Measurements from ENCODE around the gene COL7A1. TPM values are rescaled to one million over a fixed set of nuclear protein-coding genes. Genes with fewer than 3 reads are reported as not detected.

The COL7A1 gene
- total and polyA plus RNA-seq, 2 donors (not counting 1 experiment from before 2014, with no cell fraction given), result 0.75 to 2.1 TPM

DNA sequence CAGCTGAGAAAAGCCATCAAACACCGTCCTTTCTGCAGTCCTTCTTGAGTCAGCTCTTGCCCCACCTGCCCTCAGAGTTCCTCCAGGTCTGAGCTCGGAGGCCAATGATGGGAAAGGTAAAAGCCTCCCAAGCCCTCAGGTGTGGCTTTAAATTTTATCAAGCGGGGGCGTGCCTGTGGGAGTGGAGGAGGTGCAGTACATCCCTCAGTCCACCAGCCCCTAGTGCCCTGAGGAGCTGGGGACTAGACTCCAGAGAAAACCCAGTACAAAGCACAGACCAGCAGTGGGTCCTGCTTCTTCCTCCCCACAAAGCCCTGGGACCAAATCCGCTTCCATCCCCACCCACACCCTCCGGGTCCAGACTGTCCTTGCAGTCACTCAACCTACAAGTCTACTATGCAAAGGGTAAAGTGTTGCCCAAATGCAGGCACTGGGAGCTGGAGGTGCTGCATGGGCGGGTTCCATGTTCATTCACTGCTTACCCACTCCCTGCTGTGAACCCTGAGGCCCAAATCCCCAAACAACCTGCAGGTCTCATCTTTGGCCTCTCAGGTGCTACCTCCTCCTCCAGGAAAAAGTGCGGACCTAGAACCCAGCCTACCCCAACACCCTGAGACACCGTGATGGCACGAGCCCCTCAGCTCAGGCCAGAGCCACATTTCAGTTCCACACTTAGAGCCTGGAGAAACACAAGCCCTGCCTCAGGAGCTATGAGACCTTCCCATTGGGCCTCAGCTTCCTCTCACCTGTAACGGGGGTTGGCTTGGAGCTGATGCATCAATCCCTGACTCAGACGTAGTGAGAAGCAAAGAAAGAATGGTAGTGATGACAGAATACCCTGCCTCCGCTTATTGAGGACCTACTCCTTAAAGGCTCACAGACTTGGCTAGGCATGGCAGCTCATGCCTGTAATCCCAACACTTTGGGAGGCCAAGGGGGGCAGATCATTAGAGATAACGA lies 41.0 kb downstream of the COL7A1 start:
- Histone ChIP-seq H3K9ac (ENCODE audit: low read length) (no peak overlapping the region), H3K27me3 (replicated peaks in 1 of 4; ENCODE audit: control extremely low read depth in 1 of 4, control insufficient read depth in 3 of 4, insufficient read depth in 4 of 4, low read length in 3 of 4) (no peaks in the 10 kb centered on the region), H3K27ac (ENCODE audit: low read length in 2 of 2) (no peak overlapping the region), H3K9me3 (ENCODE audit: control extremely low read depth in 1 of 3, control insufficient read depth in 2 of 3, insufficient read depth in 1 of 3, low read length in 2 of 3) (peaks cover 0 to 3% (median 0%) of the 10 kb centered on the region in 3 donors), H4K20me1 (ENCODE audit: control insufficient read depth, insufficient read depth, low read length, poor library complexity, severe bottlenecking) (no peaks in the 10 kb centered on the region), H2AFZ (ENCODE audit: insufficient read depth, low read depth, low read length, poor library complexity, severe bottlenecking) (no peak overlapping the region), H3K4me1 (ENCODE audit: control insufficient read depth in 2 of 2, insufficient read depth in 2 of 2, low read length in 2 of 2) (peaks cover 6 to 28% of the 10 kb centered on the region in 2 donors), H3K79me2 (ENCODE audit: control insufficient read depth, insufficient read depth, low read length) (no peaks in the 10 kb centered on the region), H3K4me3 (ENCODE audit: control extremely low read depth in 1 of 5, extremely low read depth in 1 of 5, insufficient read depth in 1 of 5, low read depth in 2 of 5, low read length in 4 of 5) (no peak overlapping the region), H3K36me3 (replicated peaks in 1 of 2; ENCODE audit: control extremely low read depth in 1 of 2, control insufficient read depth in 1 of 2, extremely low read depth in 1 of 2, insufficient read depth in 2 of 2, low read length in 1 of 2) (no peaks in the 10 kb centered on the region), H3K4me2 (replicated peaks; ENCODE audit: low read depth, low read length, poor library complexity, severe bottlenecking) (no peak overlapping the region)
- WGBS (ENCODE audit: insufficient coverage), result 91% methylated on average over 8 of the region's 14 CpGs
- Mint-ChIP-seq H3K4me1 (peaks cover 19% of the 10 kb centered on the region), H3K9me3 (ENCODE audit: insufficient read depth) (no peaks in the 10 kb centered on the region), H3K27ac (no peak overlapping the region), H3K27me3 (no peaks in the 10 kb centered on the region), H3K4me3 (no peak overlapping the region)
- intact Hi-C loops (cut with micrococcal nuclease), result no loop called here
- ChIA-PET POLR2A (no interaction called here), CTCF (interaction anchor here (1.0 to 12.9 kb wide), 4 partner anchors 43 to 152 kb away, joined by 3 to 190 read pairs (median 18); no protein-coding TSS in a partner anchor)
- TF ChIP-seq EZH2 (IDR thresholded peaks at IDR 0.05; ENCODE audit: borderline replicate concordance, insufficient read depth, low read depth, low read length, poor library complexity, severe bottlenecking), result no peak
- TF ChIP-seq, protein P1, sequence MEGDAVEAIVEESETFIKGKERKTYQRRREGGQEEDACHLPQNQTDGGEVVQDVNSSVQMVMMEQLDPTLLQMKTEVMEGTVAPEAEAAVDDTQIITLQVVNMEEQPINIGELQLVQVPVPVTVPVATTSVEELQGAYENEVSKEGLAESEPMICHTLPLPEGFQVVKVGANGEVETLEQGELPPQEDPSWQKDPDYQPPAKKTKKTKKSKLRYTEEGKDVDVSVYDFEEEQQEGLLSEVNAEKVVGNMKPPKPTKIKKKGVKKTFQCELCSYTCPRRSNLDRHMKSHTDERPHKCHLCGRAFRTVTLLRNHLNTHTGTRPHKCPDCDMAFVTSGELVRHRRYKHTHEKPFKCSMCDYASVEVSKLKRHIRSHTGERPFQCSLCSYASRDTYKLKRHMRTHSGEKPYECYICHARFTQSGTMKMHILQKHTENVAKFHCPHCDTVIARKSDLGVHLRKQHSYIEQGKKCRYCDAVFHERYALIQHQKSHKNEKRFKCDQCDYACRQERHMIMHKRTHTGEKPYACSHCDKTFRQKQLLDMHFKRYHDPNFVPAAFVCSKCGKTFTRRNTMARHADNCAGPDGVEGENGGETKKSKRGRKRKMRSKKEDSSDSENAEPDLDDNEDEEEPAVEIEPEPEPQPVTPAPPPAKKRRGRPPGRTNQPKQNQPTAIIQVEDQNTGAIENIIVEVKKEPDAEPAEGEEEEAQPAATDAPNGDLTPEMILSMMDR (IDR thresholded peaks at IDR 0.05), result no peak
- DNase-seq, result peak; percentile 12
- ATAC-seq (ENCODE audit: low read depth), result no peak

DNA sequence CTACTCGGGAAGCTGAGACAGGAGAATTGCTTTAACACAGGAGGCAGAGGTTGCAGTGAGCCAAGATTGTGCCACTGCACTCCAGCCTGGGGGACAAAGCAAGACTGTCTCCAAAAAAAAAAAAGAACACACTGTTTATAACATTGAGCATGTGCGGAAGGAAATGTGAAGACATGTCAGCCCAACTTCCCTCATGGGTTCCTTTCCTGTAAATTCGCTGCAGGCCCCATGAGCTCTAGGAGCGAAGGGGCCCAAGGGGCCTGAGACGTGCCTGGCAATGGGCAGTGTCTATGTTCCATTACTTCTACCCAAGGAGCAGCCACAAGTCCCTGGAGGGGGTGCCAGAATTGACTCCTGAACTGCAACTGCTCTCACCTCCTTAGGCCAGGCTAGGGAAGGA lies 41.8 kb downstream of the COL7A1 start:
- no peak for TF ChIP-seq EZH2 (IDR thresholded peaks at IDR 0.05; ENCODE audit: borderline replicate concordance, insufficient read depth, low read depth, low read length, poor library complexity, severe bottlenecking)
- TF ChIP-seq, protein P1 (IDR thresholded peaks at IDR 0.05), result no peak
- ChIA-PET CTCF (interaction anchor here (0.6 to 12.9 kb wide), 6 partner anchors 42 to 784 kb away, joined by 3 to 190 read pairs (median 4); no protein-coding TSS in a partner anchor), POLR2A (no interaction called here)
- H3K9me3 ChIP-seq (ENCODE audit: control extremely low read depth in 1 of 3, control insufficient read depth in 2 of 3, insufficient read depth in 1 of 3, low read length in 2 of 3), result peaks cover 0 to 3% (median 0%) of the 10 kb centered on the region in 3 donors
- H3K36me3 ChIP-seq (replicated peaks in 1 of 2; ENCODE audit: control extremely low read depth in 1 of 2, control insufficient read depth in 1 of 2, extremely low read depth in 1 of 2, insufficient read depth in 2 of 2, low read length in 1 of 2), result no peaks in the 10 kb centered on the region
- intact Hi-C loops (cut with micrococcal nuclease), result no loop called here
- DNase-seq (no peak), ATAC-seq (ENCODE audit: low read depth) (no peak)
- no peak overlapping the region for H2AFZ ChIP-seq (ENCODE audit: insufficient read depth, low read depth, low read length, poor library complexity, severe bottlenecking)
- H3K4me3 ChIP-seq (ENCODE audit: control extremely low read depth in 1 of 5, extremely low read depth in 1 of 5, insufficient read depth in 1 of 5, low read depth in 2 of 5, low read length in 4 of 5), result no peak overlapping the region
- no peaks in the 10 kb centered on the region for H3K27me3 ChIP-seq (replicated peaks in 1 of 4; ENCODE audit: control extremely low read depth in 1 of 4, control insufficient read depth in 3 of 4, insufficient read depth in 4 of 4, low read length in 3 of 4)
- Mint-ChIP-seq H3K4me3 (no peak overlapping the region), H3K27me3 (no peaks in the 10 kb centered on the region), H3K9me3 (ENCODE audit: insufficient read depth) (no peaks in the 10 kb centered on the region), H3K27ac (no peak overlapping the region), H3K4me1 (peaks cover 14% of the 10 kb centered on the region)
- no peak overlapping the region for H3K27ac ChIP-seq (ENCODE audit: low read length in 2 of 2)
- H3K4me2 ChIP-seq (replicated peaks; ENCODE audit: low read depth, low read length, poor library complexity, severe bottlenecking), result no peak overlapping the region
- no peaks in the 10 kb centered on the region for H4K20me1 ChIP-seq (ENCODE audit: control insufficient read depth, insufficient read depth, low read length, poor library complexity, severe bottlenecking)
- H3K9ac ChIP-seq (ENCODE audit: low read length), result no peak overlapping the region
- peaks cover 6 to 24% of the 10 kb centered on the region in 2 donors for H3K4me1 ChIP-seq (ENCODE audit: control insufficient read depth in 2 of 2, insufficient read depth in 2 of 2, low read length in 2 of 2)
- WGBS (ENCODE audit: insufficient coverage), result 72% methylated on average over 3 of the region's 5 CpGs
- no peaks in the 10 kb centered on the region for H3K79me2 ChIP-seq (ENCODE audit: control insufficient read depth, insufficient read depth, low read length)

All from B cell (primary cell).